A549 treated with GW870086 at 1 μM for 4 hours (cell line): ENCODE data around the gene AIG1. TPM values are rescaled to one million over a fixed set of nuclear protein-coding genes. Genes with fewer than 3 reads are reported as not detected.

Source experiments
- total RNA-seq: library from RNA; stranded (reverse); fragments of 200-300 nt; extraction: Qiagen RNA extraction; gene quantifications from 5 replicates; pipeline ENCODE4 v1.2.3, GENCODE V29; 2022; ENCODE audit warnings: low read depth

AIG1 gene, protein sequence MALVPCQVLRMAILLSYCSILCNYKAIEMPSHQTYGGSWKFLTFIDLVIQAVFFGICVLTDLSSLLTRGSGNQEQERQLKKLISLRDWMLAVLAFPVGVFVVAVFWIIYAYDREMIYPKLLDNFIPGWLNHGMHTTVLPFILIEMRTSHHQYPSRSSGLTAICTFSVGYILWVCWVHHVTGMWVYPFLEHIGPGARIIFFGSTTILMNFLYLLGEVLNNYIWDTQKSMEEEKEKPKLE
- 21.8 to 29.4 TPM (median 24.9 TPM) in 5 replicates for total RNA-seq

DNA sequence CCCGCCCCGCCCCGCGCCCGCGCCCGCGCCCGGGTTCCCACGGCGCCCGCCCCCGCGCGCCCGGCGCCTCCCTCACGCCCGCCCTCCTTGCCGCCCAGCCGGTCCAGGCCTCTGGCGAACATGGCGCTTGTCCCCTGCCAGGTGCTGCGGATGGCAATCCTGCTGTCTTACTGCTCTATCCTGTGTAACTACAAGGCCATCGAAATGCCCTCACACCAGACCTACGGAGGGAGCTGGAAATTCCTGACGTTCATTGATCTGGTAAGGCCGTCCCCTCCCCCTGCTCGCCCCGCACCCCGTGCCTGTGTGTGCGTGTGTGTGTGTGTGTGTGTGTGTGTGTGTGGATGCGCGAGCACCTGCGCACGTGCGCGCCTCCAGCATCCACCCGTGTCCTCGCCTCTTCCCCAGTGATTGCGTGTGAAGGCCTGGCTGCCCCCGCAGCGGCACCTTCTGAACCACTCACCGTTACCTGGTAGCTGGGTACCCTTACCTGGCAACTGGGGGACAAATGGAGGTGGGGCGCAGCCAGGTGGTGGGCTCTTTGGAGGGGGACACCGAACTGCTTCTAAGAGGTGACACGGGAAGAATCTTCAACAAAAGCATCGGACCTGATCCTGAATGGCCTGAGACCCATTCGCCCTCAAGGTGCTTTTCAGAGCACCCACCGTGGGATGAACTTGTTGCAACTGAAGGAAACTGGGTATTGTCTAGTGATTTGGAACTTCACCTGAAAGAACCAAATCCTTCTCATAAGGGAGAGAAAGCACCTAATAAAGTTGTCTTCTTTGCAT lies at the start of gene AIG1:
TSS of gene AIG1 (plus strand) at position 84 of the 791 bp plus-strand sequence. CDS start at position 121, 37 bp downstream.

Other genes starting within 250 kb of the AIG1 start
- gene HIVEP2, start 115.7 kb upstream of the AIG1 start, total RNA-seq, result 1.9 to 4.6 TPM (median 4.6 TPM) in 5 replicates